Measurements from ENCODE around the gene CDH5. TPM values are rescaled to one million over a fixed set of nuclear protein-coding genes. Genes with fewer than 3 reads are reported as not detected.

CDH5 gene
- total and polyA plus RNA-seq, 2 experiments from 2014 or later: not detected

GRCh38 chr16:66361604-66362135 lies 4.8 kb upstream of the CDH5 start:
- WGBS, 2 experiments (ENCODE audit: low coverage in 1 of 2, low lambda C conversion rate in 2 of 2, missing lambda C conversion rate in 2 of 2): 60 to 68% methylated on average over 5 of the region's 5 CpGs
- H3K79me2 ChIP-seq (ENCODE audit: insufficient read depth): no peaks in the 10 kb centered on the region
- no peaks in the 10 kb centered on the region for H3K36me3 ChIP-seq (ENCODE audit: low read depth)
- no peak overlapping the region for H3K4me3 ChIP-seq
- peaks cover 7% of the 10 kb centered on the region for H3K4me1 ChIP-seq (ENCODE audit: insufficient read depth)
- H4K20me1 ChIP-seq (ENCODE audit: insufficient read depth): no peaks in the 10 kb centered on the region
- H3K4me2 ChIP-seq (ENCODE audit: unreplicated experiment): no peak overlapping the region
- no peak overlapping the region for H3K9ac ChIP-seq
- H2AFZ ChIP-seq: no peak overlapping the region
- in situ Hi-C loops (cut with MboI): no loop called here
- no peaks in the 10 kb centered on the region for H3K9me3 ChIP-seq (ENCODE audit: low read depth)
- H3F3A ChIP-seq (ENCODE audit: insufficient read depth): peaks cover 4% of the 10 kb centered on the region; the same call in 1 of the 2 replicates
- H3K27ac ChIP-seq: no peak overlapping the region
- TF ChIP-seq EZH2phosphoT487 (IDR thresholded peaks at IDR 0.05; ENCODE audit: insufficient read depth, low read depth) (no peak), EZH2 (IDR thresholded peaks at IDR 0.05; ENCODE audit: insufficient read depth, poor library complexity, severe bottlenecking) (no peak)
- DNase-seq: no peak
- no peaks in the 10 kb centered on the region for H3K9me2 ChIP-seq (ENCODE audit: insufficient read depth)
- peaks cover 17% of the 10 kb centered on the region for H3K27me3 ChIP-seq (replicated peaks; ENCODE audit: insufficient read depth)

- Histone ChIP-seq H2AFZ (no peak overlapping the region), H3K27me3 (replicated peaks; ENCODE audit: insufficient read depth) (peaks cover 17% of the 10 kb centered on the region), H3K9me2 (ENCODE audit: insufficient read depth) (no peaks in the 10 kb centered on the region), H3K4me3 (no peak overlapping the region), H3K36me3 (ENCODE audit: low read depth) (no peaks in the 10 kb centered on the region), H3K27ac (no peak overlapping the region), H3F3A (ENCODE audit: insufficient read depth) (peaks cover 4% of the 10 kb centered on the region; the same call in 1 of the 2 replicates), H3K4me2 (ENCODE audit: unreplicated experiment) (no peak overlapping the region), H4K20me1 (ENCODE audit: insufficient read depth) (no peaks in the 10 kb centered on the region), H3K79me2 (ENCODE audit: insufficient read depth) (no peaks in the 10 kb centered on the region), H3K9ac (no peak overlapping the region), H3K9me3 (ENCODE audit: low read depth) (no peaks in the 10 kb centered on the region), H3K4me1 (ENCODE audit: insufficient read depth) (peaks cover 7% of the 10 kb centered on the region)
- no peak for DNase-seq
- in situ Hi-C loops (cut with MboI): no loop called here
- WGBS, 2 experiments (ENCODE audit: low coverage in 1 of 2, low lambda C conversion rate in 2 of 2, missing lambda C conversion rate in 2 of 2): 86 to 90% methylated on average over 13 of the region's 13 CpGs
- TF ChIP-seq EZH2phosphoT487 (IDR thresholded peaks at IDR 0.05; ENCODE audit: insufficient read depth, low read depth) (no peak), EZH2 (IDR thresholded peaks at IDR 0.05; ENCODE audit: insufficient read depth, poor library complexity, severe bottlenecking) (no peak)
These were observed 3.2 kb upstream of the CDH5 start for GRCh38 chr16:66363211-66363777.

- TF ChIP-seq EZH2 (IDR thresholded peaks at IDR 0.05; ENCODE audit: insufficient read depth, poor library complexity, severe bottlenecking) (no peak), EZH2phosphoT487 (IDR thresholded peaks at IDR 0.05; ENCODE audit: insufficient read depth, low read depth) (no peak)
These were observed 2.2 kb upstream of the CDH5 start for GRCh38 chr16:66364117-66364958.

GRCh38 chr16:66364959-66365306 lies 1.6 kb upstream of the CDH5 start:
- Histone ChIP-seq H3K79me2 (ENCODE audit: insufficient read depth) (no peaks in the 10 kb centered on the region), H3K9me2 (ENCODE audit: insufficient read depth) (no peaks in the 10 kb centered on the region), H4K20me1 (ENCODE audit: insufficient read depth) (no peaks in the 10 kb centered on the region), H3K27me3 (replicated peaks; ENCODE audit: insufficient read depth) (peaks cover 17% of the 10 kb centered on the region), H3K36me3 (ENCODE audit: low read depth) (no peaks in the 10 kb centered on the region), H3F3A (ENCODE audit: insufficient read depth) (no peaks in the 10 kb centered on the region), H3K4me3 (no peak overlapping the region), H2AFZ (no peak overlapping the region), H3K4me2 (ENCODE audit: unreplicated experiment) (no peak overlapping the region), H3K9me3 (ENCODE audit: low read depth) (no peaks in the 10 kb centered on the region), H3K9ac (no peak overlapping the region), H3K27ac (no peak overlapping the region), H3K4me1 (ENCODE audit: insufficient read depth) (no peaks in the 10 kb centered on the region)
- in situ Hi-C loops (cut with MboI): no loop called here
- TF ChIP-seq EZH2phosphoT487 (IDR thresholded peaks at IDR 0.05; ENCODE audit: insufficient read depth, low read depth) (no peak), EZH2 (IDR thresholded peaks at IDR 0.05; ENCODE audit: insufficient read depth, poor library complexity, severe bottlenecking) (no peak)
- 0 to 5% methylated on average over 2 of the region's 2 CpGs for WGBS, 2 experiments (ENCODE audit: low coverage in 1 of 2, low lambda C conversion rate in 2 of 2, missing lambda C conversion rate in 2 of 2)
- no peak for DNase-seq

More at GRCh38 chr16:66364117-66364958, 2.2 kb upstream of the CDH5 start:
- H3K27ac ChIP-seq: no peak overlapping the region
- in situ Hi-C loops (cut with MboI): no loop called here
- H3F3A ChIP-seq (ENCODE audit: insufficient read depth): no peaks in the 10 kb centered on the region
- no peaks in the 10 kb centered on the region for H3K9me3 ChIP-seq (ENCODE audit: low read depth)
- H4K20me1 ChIP-seq (ENCODE audit: insufficient read depth): no peaks in the 10 kb centered on the region
- no peaks in the 10 kb centered on the region for H3K9me2 ChIP-seq (ENCODE audit: insufficient read depth)
- no peak overlapping the region for H3K4me2 ChIP-seq (ENCODE audit: unreplicated experiment)
- WGBS, 2 experiments (ENCODE audit: low coverage in 1 of 2, low lambda C conversion rate in 2 of 2, missing lambda C conversion rate in 2 of 2): 24 to 29% methylated on average over 11 to 16 of the region's 16 CpGs
- peaks cover 5% of the 10 kb centered on the region for H3K4me1 ChIP-seq (ENCODE audit: insufficient read depth)
- H3K36me3 ChIP-seq (ENCODE audit: low read depth): no peaks in the 10 kb centered on the region
- no peak overlapping the region for H3K9ac ChIP-seq
- H3K4me3 ChIP-seq: no peak overlapping the region
- H2AFZ ChIP-seq: 0 out of 2 replicates have a peak overlapping the region, but pooled peaks have one; percentile 39
- peaks cover 17% of the 10 kb centered on the region for H3K27me3 ChIP-seq (replicated peaks; ENCODE audit: insufficient read depth)
- no peaks in the 10 kb centered on the region for H3K79me2 ChIP-seq (ENCODE audit: insufficient read depth)
- peak; percentile 62 for DNase-seq
